Measurements from ENCODE around the gene GBX1. TPM values are rescaled to one million over a fixed set of nuclear protein-coding genes. Genes with fewer than 3 reads are reported as not detected.

GBX1 gene
- total and polyA plus RNA-seq, 2 donors (not counting 3 experiments of a cell fraction or from before 2014, with no cell fraction given): not detected

- no peak overlapping the region for H3K4me2 ChIP-seq (ENCODE audit: insufficient read depth, low read length)
- dilution Hi-C loops (cut with MboI; ENCODE audit: extremely low pct_ligation_motif_present, low sequenced_read_pairs): no loop called here
- no peaks in the 10 kb centered on the region for H3K9me1 ChIP-seq (replicated peaks; ENCODE audit: control insufficient read depth, extremely low read depth, insufficient read depth, low read length)
- H4K20me1 ChIP-seq (replicated peaks; ENCODE audit: control insufficient read depth, extremely low read depth, insufficient read depth, low read length): no peaks in the 10 kb centered on the region
- POLR2A ChIA-PET: no interaction called here
- H3K4me3 ChIP-seq (replicated peaks in 1 of 3; ENCODE audit: insufficient read depth in 1 of 3, low read depth in 1 of 3, low read length in 3 of 3): no peak overlapping the region
- H3K36me3 ChIP-seq (ENCODE audit: control insufficient read depth in 2 of 2, extremely low read depth in 1 of 2, insufficient read depth in 2 of 2, low read length in 2 of 2): peaks cover 9 to 76% of the 10 kb centered on the region in 2 experiments
- no peaks in the 10 kb centered on the region for H3K9me3 ChIP-seq (replicated peaks; ENCODE audit: control insufficient read depth, insufficient read depth, low read length)
- no TSS peak for BruUV-seq (replicated peaks)
- H3K27me3 ChIP-seq (ENCODE audit: control insufficient read depth in 2 of 2, insufficient read depth in 2 of 2, low read length in 2 of 2): no peaks in the 10 kb centered on the region
- TF ChIP-seq FOS (IDR thresholded peaks at IDR 0.05; ENCODE audit: borderline replicate concordance, insufficient read depth, low read length): no peak
- TF ChIP-seq EZH2 (IDR thresholded peaks at IDR 0.05; ENCODE audit: borderline replicate concordance, low read depth, low read length, severe bottlenecking): no peak
- no peak for TF ChIP-seq JUN (IDR thresholded peaks at IDR 0.05; ENCODE audit: borderline replicate concordance, insufficient read depth, insufficient read length, low read depth)
- no peak overlapping the region for H3K27ac ChIP-seq (ENCODE audit: insufficient read depth, low read depth, low read length)
- DNase-seq (ENCODE audit: low read depth, low spot score) (no peak), FAIRE-seq (no peak)
- H2AFZ ChIP-seq (ENCODE audit: low read depth, low read length): no peak overlapping the region
- intact Hi-C loops (cut with micrococcal nuclease): no loop called here
- H3K79me2 ChIP-seq (ENCODE audit: control insufficient read depth, insufficient read depth, low read length): no peaks in the 10 kb centered on the region
- CTCF ChIA-PET: interaction anchor here (0.6 to 2.3 kb wide), 2 partner anchors 15 to 21 kb away, joined by 3 to 6 read pairs; no protein-coding TSS in a partner anchor
- H3K9ac ChIP-seq (replicated peaks; ENCODE audit: extremely low read depth, insufficient read depth, low read length): no peak overlapping the region
- no peaks in the 10 kb centered on the region for H3K4me1 ChIP-seq (ENCODE audit: control insufficient read depth, extremely low read depth, insufficient read depth, low read length)
Observed at GRCh38 chr7:151131224-151131591, 36.3 kb downstream of the GBX1 start.

- no TSS peak for BruUV-seq (replicated peaks)
- ChIA-PET CTCF (interaction anchor here (0.6 to 2.3 kb wide), 2 partner anchors 16 to 20 kb away, joined by 3 to 6 read pairs; no protein-coding TSS in a partner anchor), POLR2A (no interaction called here)
- H3K27ac ChIP-seq (ENCODE audit: insufficient read depth, low read depth, low read length): no peak overlapping the region
- H3K4me3 ChIP-seq (replicated peaks in 1 of 3; ENCODE audit: insufficient read depth in 1 of 3, low read depth in 1 of 3, low read length in 3 of 3): no peak overlapping the region
- H2AFZ ChIP-seq (ENCODE audit: low read depth, low read length): no peak overlapping the region
- dilution Hi-C loops (cut with MboI; ENCODE audit: extremely low pct_ligation_motif_present, low sequenced_read_pairs) (no loop called here), intact Hi-C loops (cut with micrococcal nuclease) (no loop called here)
- no peak for FAIRE-seq
- no peak overlapping the region for H3K4me2 ChIP-seq (ENCODE audit: insufficient read depth, low read length)
- no peaks in the 10 kb centered on the region for H3K27me3 ChIP-seq (ENCODE audit: control insufficient read depth in 2 of 2, insufficient read depth in 2 of 2, low read length in 2 of 2)
- H3K79me2 ChIP-seq (ENCODE audit: control insufficient read depth, insufficient read depth, low read length): no peaks in the 10 kb centered on the region
- no peaks in the 10 kb centered on the region for H3K9me1 ChIP-seq (replicated peaks; ENCODE audit: control insufficient read depth, extremely low read depth, insufficient read depth, low read length)
- TF ChIP-seq GATA2 (IDR thresholded peaks at IDR 0.05; ENCODE audit: insufficient read depth, insufficient read length, low read depth, low read length): no peak
- no peak for TF ChIP-seq EZH2 (IDR thresholded peaks at IDR 0.05; ENCODE audit: borderline replicate concordance, low read depth, low read length, severe bottlenecking)
- TF ChIP-seq FOS (IDR thresholded peaks at IDR 0.05; ENCODE audit: borderline replicate concordance, insufficient read depth, low read length): no peak
- TF ChIP-seq JUN (IDR thresholded peaks at IDR 0.05; ENCODE audit: borderline replicate concordance, insufficient read depth, insufficient read length, low read depth): no peak
- TF ChIP-seq MYC (IDR thresholded peaks at IDR 0.05; ENCODE audit: low read depth, low read length): no peak
- TF ChIP-seq POLR2AphosphoS5 (IDR thresholded peaks at IDR 0.05; ENCODE audit: insufficient read depth, low read depth, low read length): no peak
- no peak for TF ChIP-seq MAX (IDR thresholded peaks at IDR 0.05; ENCODE audit: insufficient read depth, insufficient read length)
- no peak for TF ChIP-seq CTCF (IDR thresholded peaks at IDR 0.05; ENCODE audit: extremely low read depth in 1 of 2, insufficient read depth in 1 of 2, low read depth in 1 of 2, low read length in 2 of 2)
- TF ChIP-seq POLR2A (IDR thresholded peaks at IDR 0.05; ENCODE audit: low read depth, low read length): no peak
- peaks cover 9 to 71% of the 10 kb centered on the region in 2 experiments for H3K36me3 ChIP-seq (ENCODE audit: control insufficient read depth in 2 of 2, extremely low read depth in 1 of 2, insufficient read depth in 2 of 2, low read length in 2 of 2)
- H4K20me1 ChIP-seq (replicated peaks; ENCODE audit: control insufficient read depth, extremely low read depth, insufficient read depth, low read length): no peaks in the 10 kb centered on the region
- H3K4me1 ChIP-seq (ENCODE audit: control insufficient read depth, extremely low read depth, insufficient read depth, low read length): no peaks in the 10 kb centered on the region
- no peaks in the 10 kb centered on the region for H3K9me3 ChIP-seq (replicated peaks; ENCODE audit: control insufficient read depth, insufficient read depth, low read length)
- DNase-seq (ENCODE audit: low read depth, low spot score): no peak
- H3K9ac ChIP-seq (replicated peaks; ENCODE audit: extremely low read depth, insufficient read depth, low read length): no peak overlapping the region
Observed at GRCh38 chr7:151130741-151131157, 36.7 kb downstream of the GBX1 start.

All from endothelial cell of umbilical vein (primary cell).